IPS-15b (cell line): ENCODE data around the gene NOM1.
A peak's percentile ranks its signal among the peaks of the same experiment; 100 is the strongest.

ENCODE experiments used
- H3K27me3 ChIP-seq: one replicate; pipeline ENCODE4 v1.6.1; 2013; ENCODE audit warnings: low read length; ENCODE audit not compliant: control insufficient read depth, insufficient read depth
- H3K36me3 ChIP-seq: one replicate; pipeline ENCODE4 v1.6.1; 2013; ENCODE audit warnings: low read length; ENCODE audit not compliant: control insufficient read depth, insufficient read depth
- H3K4me1 ChIP-seq: one replicate; pipeline ENCODE4 v1.6.1; 2013; ENCODE audit warnings: mild to moderate bottlenecking, low read length; ENCODE audit not compliant: control insufficient read depth, insufficient read depth
- H3K4me3 ChIP-seq: one replicate; pipeline ENCODE4 v1.5.1; 2013; ENCODE audit warnings: low read depth, low read length
- H3K9ac ChIP-seq: one replicate; pipeline ENCODE4 v1.6.1; 2013; ENCODE audit warnings: low read depth, mild to moderate bottlenecking, low read length
- H3K9me3 ChIP-seq: one replicate; pipeline ENCODE4 v1.6.1; 2013; ENCODE audit warnings: mild to moderate bottlenecking, low read length; ENCODE audit not compliant: control insufficient read depth, insufficient read depth

NOM1 gene

DNA sequence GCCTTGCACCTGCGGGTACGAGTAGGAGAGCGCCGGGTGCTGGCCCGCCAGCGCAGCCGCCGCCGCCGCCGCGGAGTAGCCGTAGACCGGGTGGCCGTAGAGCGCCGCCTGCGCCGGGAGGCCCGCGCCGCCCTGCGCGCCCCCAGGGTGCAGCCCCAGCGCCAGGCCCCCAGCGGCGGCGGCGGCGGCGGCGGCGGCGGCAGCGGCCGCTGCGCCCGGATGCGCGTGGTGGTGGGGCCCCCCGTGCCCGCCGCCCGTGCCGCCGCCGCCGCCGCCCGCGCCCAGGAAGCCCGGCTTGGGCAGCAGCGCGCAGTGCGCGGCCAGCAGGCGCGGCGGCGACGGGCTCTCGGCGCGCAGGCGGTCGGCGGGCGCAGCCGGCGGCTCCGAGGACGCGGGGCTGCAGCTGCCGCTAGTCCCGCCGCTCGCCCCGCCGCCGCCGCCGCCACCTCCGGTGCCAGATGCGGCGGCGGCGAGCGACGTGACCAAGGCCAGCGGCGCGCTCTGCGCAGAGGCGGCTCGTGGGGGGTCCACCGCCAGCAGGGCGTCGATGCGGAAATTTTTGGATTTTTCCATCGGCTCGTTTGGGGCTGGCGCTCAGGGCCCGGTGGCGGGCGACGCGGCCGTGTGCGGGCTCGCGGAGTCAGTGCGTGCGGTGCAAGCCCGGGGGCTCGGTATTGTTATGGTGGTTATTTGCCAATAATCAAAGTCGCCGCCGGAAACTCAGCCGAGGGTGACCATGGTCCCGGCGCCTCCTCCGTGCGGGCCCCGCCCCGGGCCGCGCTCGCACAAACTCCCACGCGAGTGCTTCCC, 60.5 kb downstream of the NOM1 start:
- Histone ChIP-seq H3K27me3 (peaks cover 90% of the 10 kb centered on the region), H3K9ac (no peak overlapping the region), H3K4me3 (peak overlapping the region; percentile 37), H3K36me3 (no peaks in the 10 kb centered on the region), H3K9me3 (no peaks in the 10 kb centered on the region), H3K4me1 (peaks cover 16% of the 10 kb centered on the region)

DNA sequence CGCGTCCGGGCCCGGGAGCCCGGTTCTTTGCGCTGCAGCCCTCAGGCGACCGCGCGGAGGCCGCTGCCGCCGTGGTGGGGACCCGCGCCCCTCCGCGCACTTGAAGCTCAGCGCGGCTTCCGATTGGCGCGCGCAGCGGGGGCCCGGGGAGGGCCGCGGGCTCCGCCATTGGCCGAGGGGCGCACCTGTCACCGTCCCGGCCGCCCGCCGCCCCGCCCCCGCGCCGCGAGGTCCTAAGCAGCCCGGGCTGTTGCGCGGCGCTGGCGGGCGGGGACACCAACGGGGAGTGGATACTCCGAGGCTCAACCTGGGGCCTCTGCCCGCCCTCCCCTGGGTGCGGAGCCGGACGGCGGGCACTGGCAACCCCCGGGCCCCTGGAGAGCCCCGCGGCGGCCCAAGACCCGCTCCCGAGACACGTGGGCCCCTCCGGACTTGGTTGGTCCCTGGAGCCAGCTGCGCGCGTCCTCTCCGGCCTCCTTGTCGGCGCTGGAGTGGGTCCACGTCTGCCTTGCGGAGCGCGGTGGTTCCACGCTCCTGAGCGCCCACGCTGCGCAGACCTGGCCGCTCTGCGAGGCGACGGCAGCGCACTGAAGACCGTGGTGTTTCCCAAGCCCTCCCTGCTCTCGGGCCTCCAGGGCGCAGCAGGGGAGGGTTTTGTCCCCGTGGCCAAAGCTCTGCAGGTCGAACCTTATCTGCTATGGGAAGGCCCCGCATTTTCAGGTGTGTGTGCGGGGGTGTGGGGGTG, 61.2 kb downstream of the NOM1 start, which contains the start of gene MNX1:
Gene MNX1, minus strand, starts transcription at position 76 of the 745 bp plus-strand sequence. CDS start 313 bp downstream, outside the sequence.
- Histone ChIP-seq H3K9me3 (no peaks in the 10 kb centered on the region), H3K4me3 (peak within 1 kb of the TSS; percentile 61), H3K27me3 (peaks cover 91% of the 10 kb centered on the region), H3K36me3 (no peaks in the 10 kb centered on the region), H3K4me1 (peaks cover 17% of the 10 kb centered on the region), H3K9ac (no peak within 1 kb of the TSS)

- H3K4me3 ChIP-seq, result peak overlapping the region; percentile 61
- no peaks in the 10 kb centered on the region for H3K9me3 ChIP-seq
- H3K4me1 ChIP-seq, result peaks cover 23% of the 10 kb centered on the region
- H3K27me3 ChIP-seq, result peaks cover 91% of the 10 kb centered on the region
- H3K9ac ChIP-seq, result no peak overlapping the region
- H3K36me3 ChIP-seq, result no peaks in the 10 kb centered on the region
These were observed 62.0 kb downstream of the NOM1 start for GRCh38 chr7:157011333-157012112.

DNA sequence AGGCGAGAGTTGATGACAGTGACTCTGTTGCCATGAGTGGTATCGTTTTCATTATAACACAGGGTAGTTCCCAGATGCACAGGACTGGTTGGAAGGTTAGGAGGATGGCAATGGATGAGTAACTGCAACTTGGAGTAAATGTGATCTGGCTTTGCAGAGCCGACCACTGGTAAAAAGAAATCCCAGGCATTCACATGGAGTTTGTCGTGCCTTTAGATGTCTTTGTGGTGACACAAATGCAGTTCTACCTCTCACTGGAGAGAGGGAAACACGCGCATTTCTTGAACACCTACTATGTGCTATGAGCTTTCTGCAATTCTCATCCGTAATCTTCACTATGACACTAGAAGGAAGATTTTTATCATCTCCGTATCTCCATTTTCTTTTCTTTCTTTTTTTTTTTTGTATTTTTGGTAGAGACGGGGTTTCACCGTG, 62.6 kb downstream of the NOM1 start:
- Histone ChIP-seq H3K36me3 (no peaks in the 10 kb centered on the region), H3K9me3 (no peaks in the 10 kb centered on the region), H3K9ac (no peak overlapping the region), H3K4me3 (peak overlapping the region; percentile 61), H3K27me3 (peaks cover 91% of the 10 kb centered on the region), H3K4me1 (peaks cover 23% of the 10 kb centered on the region)

DNA sequence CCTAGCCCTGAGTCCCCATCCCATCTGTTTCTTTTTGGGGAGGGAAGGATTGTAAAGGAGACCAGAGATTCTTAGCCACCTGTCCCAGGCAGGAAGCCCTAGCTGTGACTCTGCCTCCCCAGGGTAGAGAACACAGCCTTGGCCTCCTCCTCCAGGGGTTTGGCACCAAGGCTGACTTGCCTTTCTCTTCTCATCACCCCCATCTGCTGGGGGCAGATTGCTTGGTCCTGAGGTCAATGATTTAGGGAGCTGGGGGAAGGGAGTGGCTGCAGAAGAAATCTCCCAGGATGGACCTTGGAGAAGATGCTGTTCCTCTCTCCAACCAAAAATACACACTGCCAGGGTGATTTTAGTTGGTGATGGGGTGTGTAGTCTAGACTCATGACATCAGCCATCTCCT, 63.6 kb downstream of the NOM1 start:
- no peaks in the 10 kb centered on the region for H3K36me3 ChIP-seq
- no peaks in the 10 kb centered on the region for H3K9me3 ChIP-seq
- H3K27me3 ChIP-seq, result peaks cover 91% of the 10 kb centered on the region
- no peak overlapping the region for H3K9ac ChIP-seq
- peaks cover 23% of the 10 kb centered on the region for H3K4me1 ChIP-seq
- H3K4me3 ChIP-seq, result no peak overlapping the region

DNA sequence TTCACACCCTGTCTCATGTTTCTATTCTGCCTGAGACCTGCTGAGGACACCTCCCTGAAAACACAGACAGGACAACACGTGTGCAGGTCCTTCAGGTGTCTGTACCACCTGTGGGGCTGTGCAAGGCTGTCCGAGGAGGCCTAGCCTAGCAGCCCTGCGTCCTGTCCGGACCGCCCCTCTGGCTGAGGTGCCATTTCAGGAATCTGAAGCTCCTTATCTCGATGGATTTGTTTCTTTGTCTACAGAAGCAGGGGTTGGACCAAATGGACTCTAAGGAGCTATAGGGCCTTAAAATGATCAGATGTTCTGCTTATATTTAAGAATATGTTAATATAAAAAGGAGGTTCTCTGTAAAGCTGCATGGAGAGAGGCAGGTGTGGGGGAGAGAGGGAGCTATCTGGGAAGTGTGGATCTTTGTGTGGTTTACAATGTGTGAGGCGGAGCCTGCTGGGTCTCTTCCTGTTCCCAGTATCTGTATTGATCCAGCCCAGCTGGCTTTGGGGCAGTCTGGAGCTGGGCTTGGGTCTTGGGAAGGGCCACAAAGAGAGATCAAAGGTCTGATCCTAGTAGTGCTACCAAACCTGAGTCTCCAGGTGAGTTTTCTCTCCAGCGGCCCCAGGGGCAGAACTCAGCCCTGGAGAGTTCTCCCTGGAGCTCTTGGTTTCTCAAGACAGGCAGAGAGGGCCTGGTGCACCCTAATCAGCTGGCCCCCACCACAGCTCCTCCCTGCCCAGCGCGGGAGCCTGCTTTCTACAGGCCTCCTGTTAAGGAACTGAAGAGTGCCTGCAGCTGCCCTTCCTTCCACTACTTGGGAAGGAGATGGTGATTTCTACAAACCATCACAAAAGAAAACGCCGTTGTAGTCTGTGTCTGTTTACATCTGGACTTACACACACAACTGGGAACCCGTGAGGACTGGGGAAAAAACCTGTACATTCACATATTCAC, 64.4 kb downstream of the NOM1 start:
- Histone ChIP-seq H3K36me3 (no peaks in the 10 kb centered on the region), H3K4me1 (peaks cover 23% of the 10 kb centered on the region), H3K27me3 (peaks cover 91% of the 10 kb centered on the region), H3K9ac (no peak overlapping the region), H3K4me3 (peak overlapping the region; percentile 26), H3K9me3 (no peaks in the 10 kb centered on the region)

DNA sequence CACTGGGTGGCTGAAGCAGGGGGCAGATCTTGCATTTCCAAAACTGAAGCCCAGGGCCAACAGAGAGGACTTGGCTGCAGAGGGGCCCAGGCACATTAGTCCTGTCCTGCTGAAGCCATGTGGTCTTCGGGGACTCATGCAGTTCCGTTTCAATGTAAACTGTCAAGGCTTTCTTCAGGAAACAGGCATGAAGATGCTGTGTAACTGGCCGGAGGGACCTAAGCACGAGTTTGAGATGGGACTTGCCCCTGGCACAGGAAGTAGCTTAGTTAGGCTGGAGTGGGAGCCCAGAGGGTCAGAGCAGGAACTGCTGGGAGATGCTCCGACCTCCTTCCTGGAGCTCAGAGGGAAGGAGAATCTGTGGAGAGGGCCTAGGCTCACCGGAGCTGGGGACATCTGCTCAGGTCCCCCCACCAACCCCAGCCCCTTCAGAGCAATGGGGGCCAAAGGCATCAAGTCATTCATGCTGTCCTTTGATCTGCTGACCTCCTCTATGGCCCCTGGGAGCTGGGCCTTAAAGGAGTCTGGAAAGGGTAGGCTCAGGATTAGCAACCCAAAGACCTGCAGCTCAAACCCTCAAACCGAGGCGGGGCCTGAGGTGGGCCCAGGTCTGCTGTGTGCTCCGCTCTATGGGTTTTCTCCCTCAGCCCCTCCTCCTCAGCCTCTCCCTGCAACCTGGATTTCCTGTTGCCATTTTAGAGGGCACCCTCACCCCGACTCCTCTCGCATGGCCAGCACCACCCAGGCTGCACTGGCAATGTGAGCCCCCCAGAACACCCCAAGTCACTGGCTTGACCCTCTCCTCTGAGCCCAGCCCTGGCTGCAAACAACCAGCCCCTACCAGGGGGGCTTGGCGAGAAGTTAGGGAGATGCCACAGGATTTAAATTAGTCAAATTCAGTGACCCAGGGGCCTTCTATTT, 65.4 kb downstream of the NOM1 start:
- peaks cover 94% of the 10 kb centered on the region for H3K27me3 ChIP-seq
- H3K9ac ChIP-seq, result no peak overlapping the region
- H3K4me1 ChIP-seq, result peaks cover 23% of the 10 kb centered on the region
- peak overlapping the region; percentile 26 for H3K4me3 ChIP-seq
- H3K9me3 ChIP-seq, result no peaks in the 10 kb centered on the region
- H3K36me3 ChIP-seq, result no peaks in the 10 kb centered on the region

DNA sequence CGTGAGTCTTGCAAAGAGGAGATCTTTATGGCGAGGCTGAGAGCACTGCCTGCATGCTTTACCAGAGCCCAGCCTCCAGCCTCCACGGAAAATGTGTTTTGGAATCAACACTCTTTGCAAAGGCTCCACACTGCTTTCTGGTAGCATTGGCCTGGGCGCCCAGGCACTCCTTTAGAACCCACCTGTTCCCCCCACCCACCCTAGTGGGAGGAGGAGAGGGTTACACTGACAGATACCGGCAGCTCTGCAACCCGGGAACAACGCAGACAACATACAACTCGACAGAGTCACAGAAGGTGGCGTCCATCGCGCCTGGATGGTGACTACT, 66.5 kb downstream of the NOM1 start:
- H3K27me3 ChIP-seq, result peaks cover 100% of the 10 kb centered on the region
- no peak overlapping the region for H3K4me3 ChIP-seq
- H3K9ac ChIP-seq, result no peak overlapping the region
- H3K4me1 ChIP-seq, result peaks cover 23% of the 10 kb centered on the region
- no peaks in the 10 kb centered on the region for H3K9me3 ChIP-seq
- H3K36me3 ChIP-seq, result no peaks in the 10 kb centered on the region

DNA sequence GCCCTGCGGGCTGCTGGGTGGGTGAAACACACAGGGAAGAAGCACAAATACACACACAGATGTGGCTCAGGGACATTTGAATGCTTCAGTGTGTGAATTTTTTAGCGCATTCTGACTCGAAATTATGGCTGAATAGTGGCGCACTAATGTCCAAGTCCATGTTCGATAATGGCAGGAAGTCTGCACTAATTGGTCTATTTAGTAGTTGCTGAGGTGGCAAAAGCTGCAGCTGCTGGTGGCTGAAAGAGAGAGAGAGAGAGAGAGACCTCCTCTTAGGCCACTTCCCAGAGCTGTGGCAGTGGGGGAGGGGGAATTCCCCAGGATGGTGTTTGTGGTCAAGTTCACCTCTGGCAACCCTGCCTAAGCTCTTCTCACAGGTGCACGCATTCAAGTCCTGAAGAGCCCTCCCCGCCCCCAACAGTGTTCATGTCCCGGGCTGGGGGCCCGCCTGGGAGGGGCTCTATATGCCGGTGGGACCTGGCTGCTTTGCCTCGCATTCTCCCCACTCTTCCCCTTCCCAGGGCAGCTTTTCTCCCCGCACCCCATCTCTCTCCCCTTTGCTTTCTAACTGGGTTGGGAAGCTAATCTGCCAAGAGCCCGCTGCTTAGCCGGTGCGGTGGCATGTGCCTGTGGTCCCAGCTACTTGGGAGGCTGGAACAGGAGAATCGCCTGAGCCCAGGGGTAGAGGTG, 67.0 kb downstream of the NOM1 start:
- peak overlapping the region; percentile 11 for H3K4me3 ChIP-seq
- H3K36me3 ChIP-seq, result no peaks in the 10 kb centered on the region
- no peaks in the 10 kb centered on the region for H3K9me3 ChIP-seq
- peaks cover 23% of the 10 kb centered on the region for H3K4me1 ChIP-seq
- H3K9ac ChIP-seq, result no peak overlapping the region
- peaks cover 99% of the 10 kb centered on the region for H3K27me3 ChIP-seq

DNA sequence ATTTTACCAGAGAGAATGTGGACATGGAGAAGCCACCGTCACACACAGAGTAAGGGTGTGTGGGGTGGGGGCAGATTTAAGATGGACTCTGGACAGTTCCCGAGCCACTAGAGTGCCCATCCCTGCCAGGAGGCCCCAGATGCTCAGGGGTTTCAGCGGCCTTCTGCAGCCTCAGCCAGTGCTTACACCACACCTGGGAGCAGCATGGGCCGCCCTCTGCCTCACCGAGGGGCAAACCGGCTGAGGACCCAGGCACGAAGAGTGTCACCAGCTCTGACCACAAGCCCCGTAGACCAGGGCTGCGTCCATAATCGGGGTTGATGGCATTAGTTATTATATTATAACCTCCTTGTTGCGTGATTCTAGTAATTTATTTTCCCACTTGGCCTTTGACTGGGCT, 67.6 kb downstream of the NOM1 start:
- Histone ChIP-seq H3K27me3 (peaks cover 99% of the 10 kb centered on the region), H3K4me1 (peaks cover 20% of the 10 kb centered on the region), H3K4me3 (peak overlapping the region; percentile 11), H3K9me3 (no peaks in the 10 kb centered on the region), H3K36me3 (no peaks in the 10 kb centered on the region), H3K9ac (no peak overlapping the region)
